K562 (cell line): ENCODE data around the gene VWA8.

Experiments
- HMG20A ChIP-seq: fragments of 450-650 bp; formaldehyde crosslinking; conservative IDR thresholded peaks from 2 replicates; pipeline ENCODE4 v1.4.0; 2020; ENCODE audit warnings: mild to moderate bottlenecking, mixed read lengths
- TF ChIP-seq, protein P1 (sequence below), 2 experiments: IDR thresholded peaks in 1 of 2; conservative IDR thresholded peaks in 1 of 2; 2 replicates each; pipeline ENCODE4 v1.6.1; 2016; ENCODE audit warnings: low read depth in 2 of 2, mild to moderate bottlenecking in 1 of 2, missing compliant biosample characterization in 1 of 2, missing genetic modification characterization in 1 of 2, moderate library complexity in 1 of 2

DNA sequence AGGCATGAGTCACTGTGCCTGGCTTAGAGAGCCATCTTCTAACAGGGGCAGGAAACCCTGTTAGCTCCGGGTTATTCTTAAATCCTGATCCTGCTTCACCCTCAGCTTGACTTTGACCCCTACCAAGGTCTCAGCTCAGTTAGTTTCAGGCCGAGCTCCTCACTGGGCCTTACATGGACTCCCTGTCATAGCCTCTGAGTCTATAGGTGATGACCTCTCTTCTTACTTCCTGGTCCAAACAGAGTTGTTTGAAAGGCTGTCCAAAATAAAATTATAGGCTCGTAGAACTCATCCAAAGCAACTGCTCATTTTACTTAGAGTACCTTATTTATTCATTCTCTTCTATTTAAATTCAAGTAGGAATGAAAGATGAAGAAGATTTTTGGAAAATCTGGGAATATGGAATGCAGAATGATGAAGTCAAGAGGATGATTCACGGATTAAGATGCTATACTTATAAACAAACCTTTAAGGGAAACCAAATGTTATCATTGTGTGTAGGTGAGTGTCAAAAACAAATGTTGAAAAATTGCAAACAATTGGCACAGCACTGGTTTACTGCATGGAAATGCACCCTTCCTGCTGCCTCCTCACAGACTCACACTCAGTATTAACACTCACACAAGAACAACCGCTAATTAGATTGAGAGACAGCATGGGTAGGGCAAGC lies 329.5 kb downstream of the VWA8 start:
- TF ChIP-seq, protein P1, sequence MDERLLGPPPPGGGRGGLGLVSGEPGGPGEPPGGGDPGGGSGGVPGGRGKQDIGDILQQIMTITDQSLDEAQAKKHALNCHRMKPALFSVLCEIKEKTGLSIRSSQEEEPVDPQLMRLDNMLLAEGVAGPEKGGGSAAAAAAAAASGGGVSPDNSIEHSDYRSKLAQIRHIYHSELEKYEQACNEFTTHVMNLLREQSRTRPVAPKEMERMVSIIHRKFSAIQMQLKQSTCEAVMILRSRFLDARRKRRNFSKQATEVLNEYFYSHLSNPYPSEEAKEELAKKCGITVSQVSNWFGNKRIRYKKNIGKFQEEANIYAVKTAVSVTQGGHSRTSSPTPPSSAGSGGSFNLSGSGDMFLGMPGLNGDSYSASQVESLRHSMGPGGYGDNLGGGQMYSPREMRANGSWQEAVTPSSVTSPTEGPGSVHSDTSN (CRISPR knock-in tag; IDR thresholded peaks at IDR 0.05; ENCODE audit: low read depth) = no peak
- TF ChIP-seq, protein P1 (tag; conservative IDR thresholded peaks at IDR 0.05; ENCODE audit: low read depth) = no peak
- TF ChIP-seq HMG20A (CRISPR knock-in tag) = no peak
